ENCODE measurements around the gene PHF2.

DNA sequence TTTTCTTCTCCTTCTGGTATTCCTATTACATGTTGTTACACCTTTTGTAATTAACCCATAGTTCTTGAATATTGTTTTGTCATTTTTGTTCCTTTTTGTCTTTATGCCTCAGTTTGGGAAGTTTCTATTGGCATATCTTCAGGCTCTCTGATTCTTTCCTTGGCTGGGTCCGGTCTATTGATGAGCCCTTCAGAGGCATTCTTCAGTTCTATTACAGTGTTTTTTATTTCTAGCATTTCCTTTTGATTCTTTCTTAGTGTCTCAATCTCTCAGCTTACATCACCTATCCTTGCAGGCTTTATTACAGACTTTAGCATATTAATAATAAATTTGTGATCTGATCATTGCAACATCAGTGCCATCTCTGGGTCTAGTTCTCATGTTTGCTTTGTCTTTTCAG is 33.8 kb downstream of the PHF2 start:
- TF ChIP-seq RAD21 (IDR thresholded peaks at IDR 0.05; ENCODE audit: low read length) (no peak), CTCF (conservative IDR thresholded peaks at IDR 0.05; ENCODE audit: low read depth, low read length) (no peak), POLR2A (IDR thresholded peaks at IDR 0.05; ENCODE audit: low read depth, low read length) (no peak), MAZ (IDR thresholded peaks at IDR 0.05; ENCODE audit: borderline replicate concordance, low read depth, low read length) (no peak), MXI1 (IDR thresholded peaks at IDR 0.05; ENCODE audit: borderline replicate concordance, low read depth, low read length) (no peak), BHLHE40 (IDR thresholded peaks at IDR 0.05; ENCODE audit: low read depth, low read length) (no peak), NFE2L2 (IDR thresholded peaks at IDR 0.05; ENCODE audit: low read depth, low read length) (no peak), USF2 (IDR thresholded peaks at IDR 0.05; ENCODE audit: low read depth, low read length) (no peak)
